HEK293T (cell line): Measurements from ENCODE around the gene LIN7C.

Experiments
- CTCF ChIA-PET: fragments of 350-600 bp; formaldehyde crosslinking; extraction: SDS; loops from one replicate; lab custom pipeline; 2021; ENCODE audit warnings: antibody characterized with exemption, inconsistent platforms; lab: Yijun Ruan, JAX
- POLR2A ChIA-PET: fragments of 350-600 bp; formaldehyde crosslinking; extraction: SDS; loops from one replicate; lab custom pipeline; 2020; ENCODE audit warnings: antibody characterized with exemption, inconsistent platforms; lab: Yijun Ruan, JAX
- DNase-seq: peaks from one replicate; pipeline ENCODE4 v3.0.0; 2012; ENCODE audit warnings: mixed read lengths; ENCODE audit errors: extremely low spot score
- ARNT ChIP-seq: fragments of 450-650 bp; IDR thresholded peaks from 2 replicates; pipeline ENCODE4 v1.6.1; 2017; ENCODE audit warnings: mild to moderate bottlenecking
- BHLHE40 ChIP-seq: fragments of 450-650 bp; IDR thresholded peaks from 2 replicates; pipeline ENCODE4 v1.6.1; 2016; ENCODE audit warnings: mild to moderate bottlenecking, moderate library complexity, borderline replicate concordance
- CTBP1 ChIP-seq: fragments of 450-650 bp; IDR thresholded peaks from 2 replicates; pipeline ENCODE4 v1.6.1; 2016; ENCODE audit warnings: borderline replicate concordance
- ELF4 ChIP-seq: fragments of 450-650 bp; IDR thresholded peaks from 2 replicates; pipeline ENCODE4 v1.6.1; 2017; ENCODE audit warnings: antibody characterized with exemption
- FOXA1 ChIP-seq: fragments of 450-650 bp; IDR thresholded peaks from 2 replicates; pipeline ENCODE4 v1.6.1; 2016; ENCODE audit warnings: mild to moderate bottlenecking
- FOXK2 ChIP-seq: fragments of 450-650 bp; IDR thresholded peaks from 2 replicates; pipeline ENCODE4 v1.6.1; 2016; ENCODE audit warnings: mild to moderate bottlenecking
- FOXM1 ChIP-seq: fragments of 450-650 bp; IDR thresholded peaks from 2 replicates; pipeline ENCODE4 v1.6.1; 2017; ENCODE audit warnings: mild to moderate bottlenecking, borderline replicate concordance
- HDGF ChIP-seq: fragments of 450-650 bp; IDR thresholded peaks from 2 replicates; pipeline ENCODE4 v1.6.1; 2017; ENCODE audit warnings: antibody characterized with exemption, borderline replicate concordance
- L3MBTL2 ChIP-seq: fragments of 450-650 bp; conservative IDR thresholded peaks from 2 replicates; pipeline ENCODE4 v1.6.1; 2016; ENCODE audit warnings: mild to moderate bottlenecking
- LEF1 ChIP-seq: fragments of 450-650 bp; IDR thresholded peaks from 2 replicates; pipeline ENCODE4 v1.6.1; 2017; ENCODE audit warnings: mild to moderate bottlenecking, borderline replicate concordance
- NFRKB ChIP-seq: fragments of 450-650 bp; IDR thresholded peaks from 2 replicates; pipeline ENCODE4 v1.6.1; 2016; ENCODE audit warnings: mild to moderate bottlenecking, moderate library complexity
- SP1 ChIP-seq: fragments of 450-650 bp; IDR thresholded peaks from 2 replicates; pipeline ENCODE4 v1.6.1; 2017
- SUZ12 ChIP-seq: fragments of 450-650 bp; IDR thresholded peaks from 2 replicates; pipeline ENCODE4 v1.6.1; 2016; ENCODE audit warnings: mild to moderate bottlenecking
- TARDBP ChIP-seq: fragments of 450-650 bp; IDR thresholded peaks from 2 replicates; pipeline ENCODE4 v1.6.1; 2016
- ZNF384 ChIP-seq: fragments of 450-650 bp; IDR thresholded peaks from 2 replicates; pipeline ENCODE4 v1.6.1; 2016
- TF ChIP-seq, protein P1 (sequence below): fragments of 450-650 bp; IDR thresholded peaks from 2 replicates; pipeline ENCODE4 v1.6.1; 2016

The LIN7C gene

DNA sequence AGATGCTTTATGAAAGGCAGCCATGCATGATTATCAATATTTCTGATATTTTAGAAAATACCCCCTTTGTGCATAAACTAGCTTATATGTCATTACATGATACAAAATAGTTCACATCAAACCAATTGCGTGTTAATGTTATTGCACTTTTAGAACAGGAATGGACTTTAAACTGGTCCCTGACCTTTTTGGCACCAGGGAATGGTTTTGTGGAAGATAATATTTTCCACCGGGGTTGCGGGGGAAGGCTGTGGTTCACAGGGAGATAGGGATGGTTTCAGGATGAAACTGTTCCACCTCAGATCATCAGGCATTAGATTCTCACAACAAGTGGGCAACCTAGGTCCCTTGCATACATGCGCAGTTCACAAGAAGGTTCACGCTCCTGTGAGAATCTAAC lies 17.5 kb downstream of the LIN7C start:
- CTCF ChIA-PET = interaction anchor here (1.0 kb wide), 1 partner anchor 11 kb away, joined by 3 read pairs; no protein-coding TSS in a partner anchor
- no peak for DNase-seq
- POLR2A ChIA-PET = no interaction called here
- TF ChIP-seq, protein P1, sequence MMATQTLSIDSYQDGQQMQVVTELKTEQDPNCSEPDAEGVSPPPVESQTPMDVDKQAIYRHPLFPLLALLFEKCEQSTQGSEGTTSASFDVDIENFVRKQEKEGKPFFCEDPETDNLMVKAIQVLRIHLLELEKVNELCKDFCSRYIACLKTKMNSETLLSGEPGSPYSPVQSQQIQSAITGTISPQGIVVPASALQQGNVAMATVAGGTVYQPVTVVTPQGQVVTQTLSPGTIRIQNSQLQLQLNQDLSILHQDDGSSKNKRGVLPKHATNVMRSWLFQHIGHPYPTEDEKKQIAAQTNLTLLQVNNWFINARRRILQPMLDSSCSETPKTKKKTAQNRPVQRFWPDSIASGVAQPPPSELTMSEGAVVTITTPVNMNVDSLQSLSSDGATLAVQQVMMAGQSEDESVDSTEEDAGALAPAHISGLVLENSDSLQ = no peak
- TF ChIP-seq BHLHE40 = no peak
- no peak for TF ChIP-seq SUZ12
- TF ChIP-seq ARNT = no peak
- TF ChIP-seq SP1 = no peak
- no peak for TF ChIP-seq TARDBP
- TF ChIP-seq ELF4 = no peak
- TF ChIP-seq HDGF = no peak
- TF ChIP-seq NFRKB = no peak
- no peak for TF ChIP-seq CTBP1
- TF ChIP-seq FOXK2 = no peak
- TF ChIP-seq L3MBTL2 = no peak
- TF ChIP-seq FOXM1 = no peak
- no peak for TF ChIP-seq ZNF384

DNA sequence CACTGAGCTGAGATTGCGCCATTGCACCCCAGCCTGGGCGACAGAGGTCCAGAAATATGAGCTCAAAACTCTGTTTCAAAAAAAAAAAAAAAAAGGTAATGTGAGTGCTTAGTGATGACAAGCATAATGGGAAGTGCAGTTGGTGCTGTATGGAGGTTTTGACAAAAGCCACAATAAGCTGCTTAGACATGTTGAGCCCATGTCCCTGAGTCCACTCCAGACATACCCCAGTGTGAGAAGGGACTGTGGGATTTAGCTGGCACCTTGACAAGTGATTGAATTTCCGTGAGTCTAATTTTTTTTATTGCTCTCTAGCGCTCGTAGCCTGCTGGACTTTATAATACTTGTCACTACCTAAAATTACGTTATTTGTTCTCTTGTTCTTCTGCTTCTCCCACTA lies 18.9 kb downstream of the LIN7C start:
- ChIA-PET CTCF (interaction anchor here (0.6 to 1.1 kb wide), 2 partner anchors 10 to 271 kb away, joined by 3 to 7 read pairs; no protein-coding TSS in a partner anchor), POLR2A (no interaction called here)
- DNase-seq = no peak
- no peak for TF ChIP-seq SP1
- no peak for TF ChIP-seq FOXM1
- TF ChIP-seq FOXK2 = no peak
- TF ChIP-seq LEF1 = no peak
- no peak for TF ChIP-seq TARDBP
- no peak for TF ChIP-seq HDGF
- TF ChIP-seq, protein P1 = no peak
- no peak for TF ChIP-seq SUZ12
- TF ChIP-seq L3MBTL2 = no peak
- no peak for TF ChIP-seq CTBP1
- TF ChIP-seq FOXA1 = no peak
- TF ChIP-seq NFRKB = no peak
- no peak for TF ChIP-seq ELF4
- TF ChIP-seq ZNF384 = no peak

DNA sequence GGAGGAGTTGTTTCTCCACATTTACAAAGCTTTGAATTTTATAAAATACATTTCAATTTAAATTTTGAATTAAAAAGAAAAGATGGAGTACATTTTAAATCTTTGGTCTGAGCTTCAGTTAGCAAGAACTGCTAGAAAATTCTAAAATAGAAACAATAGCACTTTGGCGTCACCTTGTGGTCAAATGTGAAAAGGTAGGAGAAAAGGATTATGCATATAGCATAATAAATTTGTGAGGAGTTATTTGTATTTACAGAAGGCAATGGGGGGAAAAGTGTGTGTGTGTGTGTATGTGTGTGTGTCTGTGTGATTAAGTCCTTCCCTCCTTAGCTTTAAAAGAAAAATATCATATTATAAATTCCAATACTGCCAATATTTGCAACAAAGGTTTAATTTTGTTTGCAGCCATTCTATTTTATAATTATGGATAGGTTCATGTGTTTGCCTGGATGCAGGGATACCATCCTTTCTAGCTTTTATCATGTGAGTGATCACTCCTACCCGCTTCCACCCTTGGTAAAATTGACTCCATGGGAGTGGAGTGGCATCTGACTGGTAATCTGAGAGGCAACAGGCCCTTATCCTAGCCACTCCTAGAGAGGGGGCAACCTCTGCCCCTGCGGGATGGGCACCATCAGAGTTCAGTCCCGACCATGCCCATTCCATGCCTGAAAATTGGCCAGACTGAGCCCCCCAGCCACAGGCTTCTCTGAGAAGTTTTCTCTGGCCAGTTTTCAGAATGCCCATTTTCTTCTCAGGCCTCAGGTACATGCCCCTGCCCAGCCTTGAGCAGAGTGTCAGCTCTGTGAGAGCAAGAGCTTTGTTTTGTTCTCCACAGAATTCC lies 20.4 kb downstream of the LIN7C start:
- ChIA-PET CTCF (interaction anchor here (0.6 to 1.8 kb wide), 18 partner anchors 10 to 1201 kb away, joined by 3 to 8 read pairs (median 4); no protein-coding TSS in a partner anchor), POLR2A (interaction anchor here (1.0 kb wide), 1 partner anchor 252 kb away, joined by 3 read pairs; no protein-coding TSS in a partner anchor)
- TF ChIP-seq HDGF = no peak
- no peak for TF ChIP-seq FOXM1
- TF ChIP-seq SUZ12 = no peak
- no peak for TF ChIP-seq ARNT
- DNase-seq = no peak

DNA sequence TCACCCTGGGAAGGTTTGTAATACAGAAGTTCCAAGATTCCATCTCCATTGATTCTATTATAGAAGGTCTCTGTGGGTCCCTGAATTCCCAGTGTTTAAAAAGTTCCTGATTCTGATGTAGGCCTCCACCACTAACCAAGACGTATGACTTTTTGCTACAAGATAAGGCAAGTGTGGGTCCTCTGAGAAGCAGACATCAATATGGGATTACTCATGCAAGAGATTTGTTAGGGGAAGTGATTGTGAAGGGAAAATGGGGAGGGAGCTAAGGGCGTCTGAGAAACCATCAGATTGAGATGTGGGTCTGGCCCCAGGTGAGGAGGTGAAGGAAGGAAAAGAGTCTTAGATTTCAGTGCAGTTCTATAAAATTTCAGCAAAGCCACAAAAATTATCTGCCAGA lies 23.8 kb downstream of the LIN7C start:
- ChIA-PET CTCF (interaction anchor here (0.6 kb wide), 1 partner anchor 553 kb away, joined by 3 read pairs; no protein-coding TSS in a partner anchor), POLR2A (no interaction called here)
- no peak for DNase-seq
- no peak for TF ChIP-seq L3MBTL2
- TF ChIP-seq SUZ12 = no peak
- TF ChIP-seq ELF4 = no peak
- TF ChIP-seq ZNF384 = no peak
- TF ChIP-seq FOXA1 = no peak
- TF ChIP-seq NFRKB = no peak
- no peak for TF ChIP-seq CTBP1
- TF ChIP-seq, protein P1 = no peak
- no peak for TF ChIP-seq FOXK2
- no peak for TF ChIP-seq FOXM1
- no peak for TF ChIP-seq BHLHE40
- no peak for TF ChIP-seq TARDBP
- TF ChIP-seq ARNT = no peak
- TF ChIP-seq SP1 = no peak
- no peak for TF ChIP-seq HDGF
- TF ChIP-seq LEF1 = no peak

DNA sequence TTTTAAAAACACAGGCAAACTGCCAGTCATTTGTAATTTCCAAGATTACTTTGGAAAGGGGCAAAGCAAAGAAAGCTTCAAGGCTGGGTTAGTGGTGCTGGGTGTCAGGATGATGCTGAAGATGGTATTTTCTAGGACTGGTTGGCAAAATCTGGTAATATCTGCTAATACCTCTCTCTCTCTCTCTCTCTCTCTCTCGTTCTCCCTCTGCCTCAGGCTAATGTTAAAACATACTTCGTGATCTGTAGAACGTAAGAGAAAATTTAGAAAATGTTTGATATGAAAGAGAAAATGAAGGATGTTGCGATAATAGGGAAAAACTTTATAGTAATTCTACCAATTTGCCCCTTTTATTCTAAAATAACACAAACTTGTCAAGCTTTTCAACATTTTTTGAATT lies 24.6 kb downstream of the LIN7C start:
- no peak for DNase-seq
- TF ChIP-seq NFRKB (no peak), ELF4 (no peak)
- ChIA-PET POLR2A (no interaction called here), CTCF (interaction anchor here (0.5 kb wide), 1 partner anchor 300 kb away, joined by 3 read pairs; no protein-coding TSS in a partner anchor)

DNA sequence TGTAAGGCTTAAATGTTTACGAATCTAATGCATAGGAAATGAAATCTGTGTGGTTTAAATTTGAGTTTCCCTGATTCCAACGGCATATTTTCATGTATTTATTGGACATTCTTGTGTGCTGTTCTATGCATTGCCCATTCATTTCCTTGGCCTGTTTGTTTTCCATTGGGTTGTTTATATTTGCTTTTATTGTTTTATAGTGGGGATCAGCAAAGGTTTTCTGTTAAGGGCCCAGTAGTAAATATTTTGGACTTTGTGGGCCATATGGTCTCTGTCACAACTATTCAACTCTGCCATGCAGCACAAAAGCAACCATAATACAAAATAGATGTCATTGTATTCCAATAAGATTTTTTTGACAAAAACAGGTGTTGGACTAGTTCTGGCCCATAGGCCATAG lies 28.7 kb downstream of the LIN7C start:
- TF ChIP-seq BHLHE40 = no peak
- no peak for TF ChIP-seq FOXK2
- TF ChIP-seq LEF1 = no peak
- no peak for TF ChIP-seq SP1
- TF ChIP-seq FOXM1 = no peak
- TF ChIP-seq SUZ12 = no peak
- no peak for TF ChIP-seq ZNF384
- TF ChIP-seq TARDBP = no peak
- TF ChIP-seq CTBP1 = no peak
- no peak for TF ChIP-seq FOXA1
- no peak for TF ChIP-seq ARNT
- no peak for DNase-seq
- ChIA-PET CTCF (interaction anchor here (0.7 to 1.4 kb wide), 2 partner anchors 18 to 294 kb away, joined by 3 to 6 read pairs; no protein-coding TSS in a partner anchor), POLR2A (no interaction called here)
